HEK293 (cell line): ENCODE results near the gene GLIPR1.

Source experiments
- ZBTB1 ChIP-seq: fragments of 450-650 bp; formaldehyde crosslinking; IDR thresholded peaks from 2 replicates; pipeline ENCODE4 v1.5.1; 2016; ENCODE audit warnings: missing biosample characterization, missing genetic modification characterization
- ZNF324 ChIP-seq: fragments of 450-650 bp; formaldehyde crosslinking; IDR thresholded peaks from 2 replicates; pipeline ENCODE4 v1.5.1; 2016; ENCODE audit warnings: missing biosample characterization, missing genetic modification characterization
- TF ChIP-seq, protein P1 (sequence below): IDR thresholded peaks from 2 replicates; pipeline ENCODE4 v1.6.1; 2011; ENCODE audit warnings: mild to moderate bottlenecking, low read depth, low read length, borderline replicate concordance

The GLIPR1 gene

DNA sequence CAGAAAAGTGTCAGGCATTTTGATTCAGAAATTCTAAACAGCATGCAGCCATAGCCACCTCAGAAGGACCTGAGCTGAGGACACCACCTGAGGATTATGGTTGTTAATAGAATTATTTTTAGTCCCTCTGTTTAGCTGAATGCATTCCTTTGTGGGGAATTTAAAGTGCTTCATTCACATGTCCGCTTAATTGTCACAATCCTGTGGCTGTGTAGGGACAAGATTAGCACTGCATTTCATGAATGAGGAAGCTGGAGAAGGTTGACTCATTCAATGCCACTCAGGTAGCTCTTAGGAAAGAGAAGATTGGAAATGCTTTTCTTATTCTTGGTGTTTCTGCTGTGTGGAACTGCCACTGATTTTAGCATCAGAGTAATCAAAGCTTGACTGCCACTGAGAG lies 72.8 kb downstream of the GLIPR1 start (continued):
- TF ChIP-seq ZBTB1 = no peak
- TF ChIP-seq ZNF324 (tag by site-specific recombination) = no peak
- TF ChIP-seq, protein P1, sequence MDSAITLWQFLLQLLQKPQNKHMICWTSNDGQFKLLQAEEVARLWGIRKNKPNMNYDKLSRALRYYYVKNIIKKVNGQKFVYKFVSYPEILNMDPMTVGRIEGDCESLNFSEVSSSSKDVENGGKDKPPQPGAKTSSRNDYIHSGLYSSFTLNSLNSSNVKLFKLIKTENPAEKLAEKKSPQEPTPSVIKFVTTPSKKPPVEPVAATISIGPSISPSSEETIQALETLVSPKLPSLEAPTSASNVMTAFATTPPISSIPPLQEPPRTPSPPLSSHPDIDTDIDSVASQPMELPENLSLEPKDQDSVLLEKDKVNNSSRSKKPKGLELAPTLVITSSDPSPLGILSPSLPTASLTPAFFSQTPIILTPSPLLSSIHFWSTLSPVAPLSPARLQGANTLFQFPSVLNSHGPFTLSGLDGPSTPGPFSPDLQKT = no peak
